Measurements from ENCODE around the gene UBAC1.

UBAC1 gene

DNA sequence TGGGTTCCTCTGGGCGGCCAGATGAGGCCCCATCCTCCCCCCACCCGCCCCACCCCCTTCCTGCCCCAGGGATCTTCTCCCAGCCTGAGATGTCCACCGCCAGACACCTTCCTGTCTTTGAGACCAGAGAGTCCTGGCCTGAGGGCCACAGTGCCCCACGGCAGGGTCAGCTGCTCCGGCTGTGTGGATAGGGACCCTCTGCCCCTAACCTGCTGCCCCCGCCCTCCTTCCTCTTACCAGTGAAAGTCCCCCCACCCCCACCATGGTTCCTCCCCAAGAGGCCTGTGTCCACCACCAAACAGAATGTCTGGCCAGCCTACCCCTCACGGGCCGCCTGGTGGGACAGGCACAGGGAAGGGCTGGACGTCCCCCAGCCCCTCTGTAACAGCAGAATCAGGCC, 43.0 kb upstream of the UBAC1 start:
- no peak for ATAC-seq
- TF ChIP-seq CSDC2 (CRISPR knock-in tag; IDR thresholded peaks at IDR 0.05): no peak
- TF ChIP-seq, protein P1, sequence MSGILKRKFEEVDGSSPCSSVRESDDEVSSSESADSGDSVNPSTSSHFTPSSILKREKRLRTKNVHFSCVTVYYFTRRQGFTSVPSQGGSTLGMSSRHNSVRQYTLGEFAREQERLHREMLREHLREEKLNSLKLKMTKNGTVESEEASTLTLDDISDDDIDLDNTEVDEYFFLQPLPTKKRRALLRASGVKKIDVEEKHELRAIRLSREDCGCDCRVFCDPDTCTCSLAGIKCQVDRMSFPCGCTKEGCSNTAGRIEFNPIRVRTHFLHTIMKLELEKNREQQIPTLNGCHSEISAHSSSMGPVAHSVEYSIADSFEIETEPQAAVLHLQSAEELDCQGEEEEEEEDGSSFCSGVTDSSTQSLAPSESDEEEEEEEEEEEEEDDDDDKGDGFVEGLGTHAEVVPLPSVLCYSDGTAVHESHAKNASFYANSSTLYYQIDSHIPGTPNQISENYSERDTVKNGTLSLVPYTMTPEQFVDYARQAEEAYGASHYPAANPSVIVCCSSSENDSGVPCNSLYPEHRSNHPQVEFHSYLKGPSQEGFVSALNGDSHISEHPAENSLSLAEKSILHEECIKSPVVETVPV (CRISPR knock-in tag; IDR thresholded peaks at IDR 0.05): no peak
- TF ChIP-seq, protein P2, sequence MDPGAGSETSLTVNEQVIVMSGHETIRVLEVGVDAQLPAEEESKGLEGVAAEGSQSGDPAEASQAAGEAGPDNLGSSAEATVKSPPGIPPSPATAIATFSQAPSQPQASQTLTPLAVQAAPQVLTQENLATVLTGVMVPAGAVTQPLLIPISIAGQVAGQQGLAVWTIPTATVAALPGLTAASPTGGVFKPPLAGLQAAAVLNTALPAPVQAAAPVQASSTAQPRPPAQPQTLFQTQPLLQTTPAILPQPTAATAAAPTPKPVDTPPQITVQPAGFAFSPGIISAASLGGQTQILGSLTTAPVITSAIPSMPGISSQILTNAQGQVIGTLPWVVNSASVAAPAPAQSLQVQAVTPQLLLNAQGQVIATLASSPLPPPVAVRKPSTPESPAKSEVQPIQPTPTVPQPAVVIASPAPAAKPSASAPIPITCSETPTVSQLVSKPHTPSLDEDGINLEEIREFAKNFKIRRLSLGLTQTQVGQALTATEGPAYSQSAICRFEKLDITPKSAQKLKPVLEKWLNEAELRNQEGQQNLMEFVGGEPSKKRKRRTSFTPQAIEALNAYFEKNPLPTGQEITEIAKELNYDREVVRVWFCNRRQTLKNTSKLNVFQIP (CRISPR knock-in tag; IDR thresholded peaks at IDR 0.05; ENCODE audit: borderline replicate concordance, low read depth): no peak
- TF ChIP-seq ZFP30 (CRISPR knock-in tag; IDR thresholded peaks at IDR 0.05): no peak
- TF ChIP-seq, protein P3, sequence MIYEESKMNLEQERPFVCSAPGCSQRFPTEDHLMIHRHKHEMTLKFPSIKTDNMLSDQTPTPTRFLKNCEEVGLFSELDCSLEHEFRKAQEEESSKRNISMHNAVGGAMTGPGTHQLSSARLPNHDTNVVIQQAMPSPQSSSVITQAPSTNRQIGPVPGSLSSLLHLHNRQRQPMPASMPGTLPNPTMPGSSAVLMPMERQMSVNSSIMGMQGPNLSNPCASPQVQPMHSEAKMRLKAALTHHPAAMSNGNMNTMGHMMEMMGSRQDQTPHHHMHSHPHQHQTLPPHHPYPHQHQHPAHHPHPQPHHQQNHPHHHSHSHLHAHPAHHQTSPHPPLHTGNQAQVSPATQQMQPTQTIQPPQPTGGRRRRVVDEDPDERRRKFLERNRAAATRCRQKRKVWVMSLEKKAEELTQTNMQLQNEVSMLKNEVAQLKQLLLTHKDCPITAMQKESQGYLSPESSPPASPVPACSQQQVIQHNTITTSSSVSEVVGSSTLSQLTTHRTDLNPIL (CRISPR knock-in tag; IDR thresholded peaks at IDR 0.05; ENCODE audit: low read depth): no peak
- no peak for TF ChIP-seq ZC3H10 (CRISPR knock-in tag; IDR thresholded peaks at IDR 0.05)
- no peak for TF ChIP-seq OSR1 (CRISPR knock-in tag; IDR thresholded peaks at IDR 0.05)
- no peak for TF ChIP-seq ISL1 (CRISPR knock-in tag; IDR thresholded peaks at IDR 0.05)
- TF ChIP-seq GLIS3 (CRISPR knock-in tag; IDR thresholded peaks at IDR 0.05): no peak
- TF ChIP-seq RARB (CRISPR knock-in tag; IDR thresholded peaks at IDR 0.05): no peak

DNA sequence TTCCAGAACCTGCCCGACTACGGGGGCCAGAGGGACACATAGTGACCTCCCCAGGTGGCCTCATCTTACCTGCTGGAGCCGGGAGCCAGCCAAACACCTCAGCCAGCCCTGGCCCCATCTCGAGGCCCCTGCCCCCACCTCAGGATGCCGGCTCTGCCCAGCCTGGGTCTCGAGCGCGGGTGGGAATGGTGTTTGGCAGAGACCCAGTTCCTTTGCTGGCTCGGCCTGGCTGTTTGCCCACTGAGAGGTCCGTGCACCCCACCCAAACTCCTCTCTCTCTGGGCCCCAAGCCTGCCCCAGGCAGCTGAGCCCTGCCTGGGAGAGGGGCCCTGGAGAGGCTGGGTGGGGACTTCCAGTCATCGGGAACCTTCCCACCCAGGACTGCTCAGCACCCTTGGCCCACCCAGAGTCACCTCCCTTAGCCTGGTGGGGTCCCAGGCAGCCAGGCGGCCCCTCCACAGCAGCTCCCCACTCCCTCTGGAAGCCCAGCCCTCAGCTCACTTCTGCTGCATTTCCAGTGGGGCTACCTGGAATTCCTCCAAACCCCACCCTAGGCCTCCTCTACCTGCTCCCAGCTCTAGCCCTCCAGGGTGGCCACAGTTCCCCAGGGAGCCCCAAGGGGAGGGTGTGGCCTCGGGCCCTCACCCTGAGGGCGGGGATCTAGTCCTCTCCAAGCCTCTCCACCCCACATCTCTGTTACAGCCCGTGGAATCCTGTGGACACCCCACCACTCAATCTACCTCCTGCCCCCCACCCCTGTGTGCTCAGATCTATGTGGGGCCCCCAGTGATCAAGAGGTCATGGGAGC, 42.4 kb upstream of the UBAC1 start:
- no peak for ATAC-seq
- no peak for TF ChIP-seq ESRRG (CRISPR knock-in tag; IDR thresholded peaks at IDR 0.05)
- no peak for TF ChIP-seq BACH2 (CRISPR knock-in tag; IDR thresholded peaks at IDR 0.05; ENCODE audit: borderline replicate concordance)
- TF ChIP-seq ARNTL (CRISPR knock-in tag; IDR thresholded peaks at IDR 0.05; ENCODE audit: borderline replicate concordance, low read depth): no peak
- TF ChIP-seq, protein P4, sequence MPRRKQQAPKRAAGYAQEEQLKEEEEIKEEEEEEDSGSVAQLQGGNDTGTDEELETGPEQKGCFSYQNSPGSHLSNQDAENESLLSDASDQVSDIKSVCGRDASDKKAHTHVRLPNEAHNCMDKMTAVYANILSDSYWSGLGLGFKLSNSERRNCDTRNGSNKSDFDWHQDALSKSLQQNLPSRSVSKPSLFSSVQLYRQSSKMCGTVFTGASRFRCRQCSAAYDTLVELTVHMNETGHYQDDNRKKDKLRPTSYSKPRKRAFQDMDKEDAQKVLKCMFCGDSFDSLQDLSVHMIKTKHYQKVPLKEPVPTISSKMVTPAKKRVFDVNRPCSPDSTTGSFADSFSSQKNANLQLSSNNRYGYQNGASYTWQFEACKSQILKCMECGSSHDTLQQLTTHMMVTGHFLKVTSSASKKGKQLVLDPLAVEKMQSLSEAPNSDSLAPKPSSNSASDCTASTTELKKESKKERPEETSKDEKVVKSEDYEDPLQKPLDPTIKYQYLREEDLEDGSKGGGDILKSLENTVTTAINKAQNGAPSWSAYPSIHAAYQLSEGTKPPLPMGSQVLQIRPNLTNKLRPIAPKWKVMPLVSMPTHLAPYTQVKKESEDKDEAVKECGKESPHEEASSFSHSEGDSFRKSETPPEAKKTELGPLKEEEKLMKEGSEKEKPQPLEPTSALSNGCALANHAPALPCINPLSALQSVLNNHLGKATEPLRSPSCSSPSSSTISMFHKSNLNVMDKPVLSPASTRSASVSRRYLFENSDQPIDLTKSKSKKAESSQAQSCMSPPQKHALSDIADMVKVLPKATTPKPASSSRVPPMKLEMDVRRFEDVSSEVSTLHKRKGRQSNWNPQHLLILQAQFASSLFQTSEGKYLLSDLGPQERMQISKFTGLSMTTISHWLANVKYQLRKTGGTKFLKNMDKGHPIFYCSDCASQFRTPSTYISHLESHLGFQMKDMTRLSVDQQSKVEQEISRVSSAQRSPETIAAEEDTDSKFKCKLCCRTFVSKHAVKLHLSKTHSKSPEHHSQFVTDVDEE (CRISPR knock-in tag; IDR thresholded peaks at IDR 0.05): no peak
- TF ChIP-seq, protein P3 (CRISPR knock-in tag; IDR thresholded peaks at IDR 0.05; ENCODE audit: low read depth): no peak
- no peak for TF ChIP-seq SNAI2 (CRISPR knock-in tag; IDR thresholded peaks at IDR 0.05)
- TF ChIP-seq ZNF70 (CRISPR knock-in tag; IDR thresholded peaks at IDR 0.05): no peak
- TF ChIP-seq OSR1 (CRISPR knock-in tag; IDR thresholded peaks at IDR 0.05): no peak
- TF ChIP-seq ZFP3 (CRISPR knock-in tag; IDR thresholded peaks at IDR 0.05): no peak
- no peak for TF ChIP-seq GLIS3 (CRISPR knock-in tag; IDR thresholded peaks at IDR 0.05)
- no peak for TF ChIP-seq ZNF565 (CRISPR knock-in tag; conservative IDR thresholded peaks at IDR 0.05; ENCODE audit: low read depth)
- TF ChIP-seq, protein P2 (CRISPR knock-in tag; IDR thresholded peaks at IDR 0.05; ENCODE audit: borderline replicate concordance, low read depth): no peak
- TF ChIP-seq PPARA (CRISPR knock-in tag; IDR thresholded peaks at IDR 0.05; ENCODE audit: borderline replicate concordance): no peak
- no peak for TF ChIP-seq ISL1 (CRISPR knock-in tag; IDR thresholded peaks at IDR 0.05)
- no peak for TF ChIP-seq ZFP30 (CRISPR knock-in tag; IDR thresholded peaks at IDR 0.05)
- TF ChIP-seq TCF4 (CRISPR knock-in tag; IDR thresholded peaks at IDR 0.05; ENCODE audit: borderline replicate concordance): no peak
- no peak for TF ChIP-seq TOX (CRISPR knock-in tag; IDR thresholded peaks at IDR 0.05; ENCODE audit: borderline replicate concordance)
- no peak for TF ChIP-seq CSDC2 (CRISPR knock-in tag; IDR thresholded peaks at IDR 0.05)

Data from SK-N-SH treated with all-trans-retinoic acid at 6 μM for 48 hours (cell line).